DND-41 (cell line): ENCODE data around the gene FHAD1.

ENCODE experiments used
- ATAC-seq: fragments of 200-7000 bp; cut with Tn5 transposase; 3 replicates; pipeline ENCODE4 v1.9.1; 2021; ENCODE audit warnings: low read depth; ENCODE audit not compliant: insufficient read depth
- DNase-seq: peaks from one replicate; pipeline ENCODE4 v3.0.0-alpha.2; 2020
- H2AFZ ChIP-seq: 2 replicates; pipeline ENCODE4 v1.6.0; 2012; ENCODE audit warnings: low read depth, low read length
- H3K27ac ChIP-seq: 2 replicates; pipeline ENCODE4 v1.5.1; 2012; ENCODE audit warnings: low read length, inconsistent platforms
- H3K27me3 ChIP-seq: fragments of 200-600 bp; sonication (generic); 2 replicates; pipeline ENCODE4 v1.6.0; 2012; ENCODE audit warnings: low read length, mild to moderate bottlenecking, inconsistent platforms; ENCODE audit not compliant: insufficient read depth, poor library complexity
- H3K36me3 ChIP-seq: 2 replicates; pipeline ENCODE4 v1.5.1; 2012; ENCODE audit warnings: low read length, inconsistent platforms; ENCODE audit not compliant: insufficient read depth
- H3K4me1 ChIP-seq: 2 replicates; pipeline ENCODE4 v1.5.1; 2012; ENCODE audit warnings: mild to moderate bottlenecking, low read length; ENCODE audit not compliant: insufficient read depth
- H3K4me2 ChIP-seq: 2 replicates; pipeline ENCODE4 v1.6.0; 2012; ENCODE audit warnings: mild to moderate bottlenecking, moderate library complexity, low read length, inconsistent platforms; ENCODE audit not compliant: insufficient read depth
- H3K4me3 ChIP-seq, 2 experiments: fragments of 200-600 bp in 1 of 2; shearing (Covaris generic) in 1 of 2; 2 replicates each; pipeline ENCODE4 v1.5.1; 2012 to 2016; ENCODE audit warnings: inconsistent platforms in 2 of 2, low read length in 2 of 2, mild to moderate bottlenecking in 2 of 2, low read depth in 1 of 2, moderate library complexity in 1 of 2
- H3K79me2 ChIP-seq: 2 replicates; pipeline ENCODE4 v1.6.0; 2012; ENCODE audit warnings: low read length, inconsistent platforms; ENCODE audit not compliant: insufficient read depth
- H3K9ac ChIP-seq: 2 replicates; pipeline ENCODE4 v1.6.0; 2012; ENCODE audit warnings: low read depth, mild to moderate bottlenecking, inconsistent platforms, low read length, moderate library complexity
- H3K9me3 ChIP-seq: 2 replicates; pipeline ENCODE4 v1.5.1; 2012; ENCODE audit warnings: low read length, moderate library complexity, mild to moderate bottlenecking, inconsistent platforms; ENCODE audit not compliant: insufficient read depth, severe bottlenecking
- H4K20me1 ChIP-seq: 2 replicates; pipeline ENCODE4 v1.6.0; 2012; ENCODE audit warnings: low read length; ENCODE audit not compliant: insufficient read depth
- EZH2 ChIP-seq: IDR thresholded peaks from 3 replicates; pipeline ENCODE4 v1.6.1; 2012; ENCODE audit warnings: borderline replicate concordance, low read depth, mild to moderate bottlenecking, moderate library complexity, low read length, inconsistent platforms; ENCODE audit not compliant: severe bottlenecking
- TF ChIP-seq, protein P1 (sequence below): IDR thresholded peaks from 2 replicates; pipeline ENCODE4 v1.5.1; 2012; ENCODE audit warnings: borderline replicate concordance, low read length, moderate library complexity, mild to moderate bottlenecking; ENCODE audit not compliant: poor library complexity, severe bottlenecking; ENCODE audit errors: extremely low read depth

FHAD1 gene

DNA sequence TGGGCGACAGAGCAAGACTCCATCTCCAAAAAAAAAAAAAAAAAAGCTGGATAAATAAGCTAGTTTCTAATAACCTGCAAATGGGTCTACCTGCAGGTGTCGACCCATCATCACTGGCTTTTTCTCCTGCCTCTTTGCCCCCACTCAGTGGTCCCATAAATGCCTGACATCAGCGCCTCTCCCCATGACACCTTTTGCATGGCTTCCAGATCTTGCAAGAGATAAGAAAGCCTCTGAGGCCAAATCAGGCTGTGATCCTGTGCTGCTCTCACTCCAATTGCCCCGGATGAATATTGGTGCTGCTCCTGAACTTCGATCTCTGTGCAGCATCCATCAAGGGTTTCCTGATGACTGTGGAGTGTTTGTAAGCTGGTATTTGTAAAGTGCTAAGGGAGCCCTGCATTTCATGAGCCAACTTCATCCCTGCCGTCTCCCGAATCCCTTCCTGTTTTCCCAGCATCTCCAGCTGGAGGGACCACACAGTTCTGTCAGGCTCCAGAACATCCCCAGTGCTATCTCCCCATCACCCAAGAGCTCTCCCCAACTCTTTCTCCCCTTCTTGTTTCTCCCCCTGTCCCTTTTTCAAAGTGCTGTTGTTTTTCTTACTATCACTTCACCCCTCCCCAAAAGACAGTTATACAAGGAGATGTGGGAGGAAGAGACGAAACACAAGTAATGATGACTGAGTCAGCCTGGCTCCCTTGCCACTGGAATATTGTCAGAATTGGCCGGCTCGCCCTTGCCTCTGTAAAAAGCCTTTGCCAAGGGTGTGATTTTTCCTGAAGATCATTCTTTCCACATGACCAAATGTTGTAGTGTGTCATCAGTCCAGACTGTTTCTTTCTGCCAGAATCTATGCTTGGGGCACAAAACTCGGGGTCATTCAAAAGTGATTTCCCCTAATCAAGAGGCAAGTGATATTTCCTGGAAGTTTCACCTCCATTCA, 159.9 kb downstream of the FHAD1 start:
- Histone ChIP-seq H2AFZ (no peak overlapping the region), H3K79me2 (peaks cover 16% of the 10 kb centered on the region), H3K27ac (no peak overlapping the region), H3K9ac (no peak overlapping the region), H3K27me3 (peaks cover 27% of the 10 kb centered on the region), H4K20me1 (peaks cover 20% of the 10 kb centered on the region), H3K36me3 (no peaks in the 10 kb centered on the region; the same call in 1 of the 2 replicates), H3K4me3 (no peak overlapping the region), H3K4me1 (peaks cover 21% of the 10 kb centered on the region), H3K4me2 (no peak overlapping the region), H3K9me3 (no peaks in the 10 kb centered on the region)
- no peak for DNase-seq
- ATAC-seq, result no peak
- TF ChIP-seq, protein P1, sequence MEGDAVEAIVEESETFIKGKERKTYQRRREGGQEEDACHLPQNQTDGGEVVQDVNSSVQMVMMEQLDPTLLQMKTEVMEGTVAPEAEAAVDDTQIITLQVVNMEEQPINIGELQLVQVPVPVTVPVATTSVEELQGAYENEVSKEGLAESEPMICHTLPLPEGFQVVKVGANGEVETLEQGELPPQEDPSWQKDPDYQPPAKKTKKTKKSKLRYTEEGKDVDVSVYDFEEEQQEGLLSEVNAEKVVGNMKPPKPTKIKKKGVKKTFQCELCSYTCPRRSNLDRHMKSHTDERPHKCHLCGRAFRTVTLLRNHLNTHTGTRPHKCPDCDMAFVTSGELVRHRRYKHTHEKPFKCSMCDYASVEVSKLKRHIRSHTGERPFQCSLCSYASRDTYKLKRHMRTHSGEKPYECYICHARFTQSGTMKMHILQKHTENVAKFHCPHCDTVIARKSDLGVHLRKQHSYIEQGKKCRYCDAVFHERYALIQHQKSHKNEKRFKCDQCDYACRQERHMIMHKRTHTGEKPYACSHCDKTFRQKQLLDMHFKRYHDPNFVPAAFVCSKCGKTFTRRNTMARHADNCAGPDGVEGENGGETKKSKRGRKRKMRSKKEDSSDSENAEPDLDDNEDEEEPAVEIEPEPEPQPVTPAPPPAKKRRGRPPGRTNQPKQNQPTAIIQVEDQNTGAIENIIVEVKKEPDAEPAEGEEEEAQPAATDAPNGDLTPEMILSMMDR, result no peak
- TF ChIP-seq EZH2, result no peak

DNA sequence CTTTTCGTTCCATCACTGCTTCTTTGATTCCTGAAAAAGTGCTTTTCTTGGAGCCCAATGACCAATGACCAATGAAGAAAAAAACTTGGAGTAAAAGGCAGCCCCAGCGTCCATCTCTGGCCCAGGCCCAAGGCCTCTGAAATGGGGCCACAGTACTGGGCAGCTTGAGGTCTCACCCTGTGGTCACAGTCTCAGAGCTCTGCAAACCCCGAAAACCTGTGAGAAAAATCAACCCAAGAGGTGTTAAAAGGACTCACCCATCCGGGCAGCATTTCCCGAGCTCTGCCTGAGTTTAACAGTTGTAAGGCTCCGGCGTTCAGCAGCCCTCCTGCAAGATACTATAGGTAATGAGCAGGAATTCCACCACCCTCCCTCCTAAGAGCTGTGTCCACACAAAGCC, 160.6 kb downstream of the FHAD1 start:
- H2AFZ ChIP-seq, result no peak overlapping the region
- no peak overlapping the region for H3K4me3 ChIP-seq
- H3K4me1 ChIP-seq, result peaks cover 21% of the 10 kb centered on the region

DNA sequence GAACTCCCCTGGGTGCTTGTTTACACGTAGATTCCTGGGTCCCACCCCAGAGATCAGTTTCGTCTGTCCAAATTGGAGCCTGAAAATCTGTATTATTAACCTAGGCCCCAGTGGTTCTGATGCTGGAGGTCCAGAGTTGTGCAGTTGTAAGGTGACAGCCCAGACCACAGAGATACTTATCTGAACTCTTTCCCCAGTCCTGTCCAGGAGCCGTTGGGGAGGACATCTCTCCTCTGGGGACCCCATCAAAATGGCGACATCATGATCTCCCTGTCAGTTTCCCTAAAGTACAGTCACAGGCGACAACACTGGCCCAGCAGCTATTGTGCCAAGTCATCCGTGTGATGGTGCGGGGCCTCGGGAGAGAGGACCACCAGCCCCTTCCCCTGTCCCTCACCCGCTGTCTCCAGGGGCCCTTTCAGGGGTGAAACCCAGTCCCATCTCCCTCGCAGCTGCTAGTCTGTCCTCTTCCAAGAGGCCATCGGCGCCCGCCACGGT, 161.9 kb downstream of the FHAD1 start:
- Histone ChIP-seq H3K4me2 (peak overlapping the region; percentile 85), H3K79me2 (peaks cover 16% of the 10 kb centered on the region), H3K4me1 (peaks cover 21% of the 10 kb centered on the region), H3K27me3 (peaks cover 27% of the 10 kb centered on the region), H3K9ac (peak overlapping the region; percentile 86; the same call in 1 of the 2 replicates), H3K9me3 (no peaks in the 10 kb centered on the region), H4K20me1 (peaks cover 40% of the 10 kb centered on the region), H2AFZ (peak overlapping the region; percentile 86), H3K27ac (no peak overlapping the region), H3K4me3 (peak overlapping the region; percentile 61 to 80; a peak in 3 of 4 replicates), H3K36me3 (no peaks in the 10 kb centered on the region; the same call in 1 of the 2 replicates)
- DNase-seq, result no peak
- TF ChIP-seq EZH2, result no peak
- TF ChIP-seq, protein P1, result no peak
- ATAC-seq, result no peak

More for the DNA sequence above, 160.6 kb downstream of the FHAD1 start:
- H4K20me1 ChIP-seq, result peaks cover 27% of the 10 kb centered on the region
- H3K9me3 ChIP-seq, result no peaks in the 10 kb centered on the region
- DNase-seq (no peak), ATAC-seq (no peak)
- H3K4me2 ChIP-seq, result no peak overlapping the region
- no peak overlapping the region for H3K9ac ChIP-seq
- peaks cover 16% of the 10 kb centered on the region for H3K79me2 ChIP-seq
- peaks cover 27% of the 10 kb centered on the region for H3K27me3 ChIP-seq
- TF ChIP-seq EZH2, result no peak
- TF ChIP-seq, protein P1, result no peak
- no peak overlapping the region for H3K27ac ChIP-seq
- no peaks in the 10 kb centered on the region; the same call in 1 of the 2 replicates for H3K36me3 ChIP-seq
